Uterus (tissue), 2 donors: ENCODE results near the gene EIF6.

ENCODE experiments used
- POLR2A ChIP-seq, 2 donors: fragments of 450-650 bp; IDR thresholded peaks; one replicate each; pipeline ENCODE4 v1.6.1; 2016; ENCODE audit warnings: antibody characterized with exemption in 2 of 2, mild to moderate bottlenecking in 1 of 2, moderate library complexity in 1 of 2
- TF ChIP-seq, protein P1 (sequence below), 4 experiments: fragments of 200-600 bp in 2 of 4; fragments of 450-650 bp in 2 of 4; sonication (generic) in 2 of 4; IDR thresholded peaks; one replicate each; pipeline ENCODE4 v1.5.1; 2016 to 2019; ENCODE audit warnings: antibody characterized with exemption in 4 of 4, mild to moderate bottlenecking in 2 of 4, moderate library complexity in 1 of 4

DNA sequence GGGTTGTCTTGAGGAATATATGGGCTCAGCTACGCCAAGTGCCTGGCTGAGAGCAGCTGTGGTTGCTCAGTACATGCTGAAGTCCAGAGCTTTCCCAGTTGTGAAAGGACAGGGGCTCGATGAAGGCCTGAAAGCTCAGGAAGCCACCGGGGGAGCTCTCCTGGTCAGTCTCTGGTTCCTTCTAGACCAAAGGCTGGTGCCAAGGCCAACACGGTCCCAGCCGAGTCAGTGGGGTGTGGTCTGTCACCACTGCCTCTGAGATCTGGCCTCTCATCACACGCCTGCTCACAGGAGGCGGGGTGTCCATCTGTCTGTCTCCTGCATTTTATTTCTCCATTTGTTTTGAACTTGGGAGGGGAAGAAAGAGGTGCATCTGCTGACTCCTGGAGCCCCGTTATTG, 12.6 kb upstream of the EIF6 start:
- TF ChIP-seq POLR2A (IDR thresholded peaks at IDR 0.05), result no peak
- TF ChIP-seq, protein P1, sequence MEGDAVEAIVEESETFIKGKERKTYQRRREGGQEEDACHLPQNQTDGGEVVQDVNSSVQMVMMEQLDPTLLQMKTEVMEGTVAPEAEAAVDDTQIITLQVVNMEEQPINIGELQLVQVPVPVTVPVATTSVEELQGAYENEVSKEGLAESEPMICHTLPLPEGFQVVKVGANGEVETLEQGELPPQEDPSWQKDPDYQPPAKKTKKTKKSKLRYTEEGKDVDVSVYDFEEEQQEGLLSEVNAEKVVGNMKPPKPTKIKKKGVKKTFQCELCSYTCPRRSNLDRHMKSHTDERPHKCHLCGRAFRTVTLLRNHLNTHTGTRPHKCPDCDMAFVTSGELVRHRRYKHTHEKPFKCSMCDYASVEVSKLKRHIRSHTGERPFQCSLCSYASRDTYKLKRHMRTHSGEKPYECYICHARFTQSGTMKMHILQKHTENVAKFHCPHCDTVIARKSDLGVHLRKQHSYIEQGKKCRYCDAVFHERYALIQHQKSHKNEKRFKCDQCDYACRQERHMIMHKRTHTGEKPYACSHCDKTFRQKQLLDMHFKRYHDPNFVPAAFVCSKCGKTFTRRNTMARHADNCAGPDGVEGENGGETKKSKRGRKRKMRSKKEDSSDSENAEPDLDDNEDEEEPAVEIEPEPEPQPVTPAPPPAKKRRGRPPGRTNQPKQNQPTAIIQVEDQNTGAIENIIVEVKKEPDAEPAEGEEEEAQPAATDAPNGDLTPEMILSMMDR (IDR thresholded peaks at IDR 0.05), result no peak
